Hepatocyte (in vitro differentiated cells): ENCODE measurements around the gene SH3RF1.

Experiments used
- CTCF ChIP-seq: fragments of 200-600 bp; sonication (generic); IDR thresholded peaks from 2 replicates; pipeline ENCODE4 v1.5.1; 2016; ENCODE audit warnings: antibody characterized with exemption, mild to moderate bottlenecking; ENCODE audit not compliant: poor library complexity
- EZH2 ChIP-seq: fragments of 200-600 bp; sonication (generic); IDR thresholded peaks from 2 replicates; pipeline ENCODE4 v1.6.1; 2016; ENCODE audit warnings: antibody characterized with exemption, mild to moderate bottlenecking, borderline replicate concordance
- EZH2phosphoT487 ChIP-seq: fragments of 200-600 bp; sonication (generic); IDR thresholded peaks from one replicate; pipeline ENCODE4 v1.6.1; 2018; ENCODE audit warnings: antibody characterized with exemption, mild to moderate bottlenecking, low read depth, moderate library complexity; ENCODE audit not compliant: unreplicated experiment, severe bottlenecking

GRCh38 chr4:169051761-169052593, 218.8 kb downstream of the SH3RF1 start:
- TF ChIP-seq CTCF = no peak
- TF ChIP-seq EZH2 = no peak
- TF ChIP-seq EZH2phosphoT487 = no peak
